ENCODE results near the gene SLC25A45.

DNA sequence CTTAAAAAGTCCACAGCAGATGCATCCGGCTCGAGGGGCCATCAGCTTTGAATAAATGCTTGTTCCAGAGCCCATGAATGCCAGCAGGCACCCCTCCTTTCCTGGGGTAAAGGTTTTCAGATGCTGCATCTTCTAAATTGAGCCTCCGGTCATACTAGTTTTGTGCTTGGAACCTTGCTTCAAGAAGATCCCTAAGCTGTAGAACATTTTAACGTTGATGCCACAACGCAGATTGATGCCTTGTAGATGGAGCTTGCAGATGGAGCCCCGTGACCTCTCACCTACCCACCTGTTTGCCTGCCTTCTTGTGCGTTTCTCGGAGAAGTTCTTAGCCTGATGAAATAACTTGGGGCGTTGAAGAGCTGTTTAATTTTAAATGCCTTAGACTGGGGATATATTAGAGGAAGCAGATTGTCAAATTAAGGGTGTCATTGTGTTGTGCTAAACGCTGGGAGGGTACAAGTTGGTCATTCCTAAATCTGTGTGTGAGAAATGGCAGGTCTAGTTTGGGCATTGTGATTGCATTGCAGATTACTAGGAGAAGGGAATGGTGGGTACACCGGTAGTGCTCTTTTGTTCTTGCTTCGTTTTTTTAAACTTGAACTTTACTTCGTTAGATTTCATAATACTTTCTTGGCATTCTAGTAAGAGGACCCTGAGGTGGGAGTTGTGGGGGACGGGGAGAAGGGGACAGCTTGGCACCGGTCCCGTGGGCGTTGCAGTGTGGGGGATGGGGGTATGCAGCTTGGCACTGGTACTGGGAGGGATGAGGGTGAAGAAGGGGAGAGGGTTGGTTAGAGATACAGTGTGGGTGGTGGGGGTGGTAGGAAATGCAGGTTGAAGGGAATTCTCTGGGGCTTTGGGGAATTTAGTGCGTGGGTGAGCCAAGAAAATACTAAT lies 42.0 kb upstream of the SLC25A45 start:
- TF ChIP-seq RARB (CRISPR knock-in tag; IDR thresholded peaks at IDR 0.05), result no peak; the same call in 1 of the 2 replicates
- TF ChIP-seq, protein P1, sequence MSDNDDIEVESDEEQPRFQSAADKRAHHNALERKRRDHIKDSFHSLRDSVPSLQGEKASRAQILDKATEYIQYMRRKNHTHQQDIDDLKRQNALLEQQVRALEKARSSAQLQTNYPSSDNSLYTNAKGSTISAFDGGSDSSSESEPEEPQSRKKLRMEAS (IDR thresholded peaks at IDR 0.05), result no peak

Measured in A549 (cell line).